H1 (cell line): ENCODE measurements around the gene RAMP2. TPM values are rescaled to one million over a fixed set of nuclear protein-coding genes. Genes with fewer than 3 reads are reported as not detected.
A peak's percentile ranks its signal among the peaks of the same experiment; 100 is the strongest.

Experiments
- CTCF ChIA-PET: fragments of 300-600 bp; sonication (Branson Sonifier 250); formaldehyde crosslinking; loops from one replicate; lab custom pipeline; 2021; ENCODE audit not compliant: partially characterized antibody; lab: Charles Lee
- POLR2A ChIA-PET: fragments of 300-600 bp; sonication (Branson Sonifier 250); formaldehyde crosslinking; loops from one replicate; lab custom pipeline; 2021; ENCODE audit warnings: inconsistent platforms; ENCODE audit not compliant: partially characterized antibody; lab: Charles Lee
- DNase-seq, 2 experiments: peaks; one replicate each; pipeline versions ENCODE4 v3.0.0 to v3.0.0-alpha.2; 2010 to 2022; ENCODE audit warnings: low spot score in 2 of 2, low read depth in 1 of 2, mixed read lengths in 1 of 2
- FAIRE-seq: peaks from 2 replicates; lab custom pipeline; 2011; peaks lifted over from hg19 to GRCh38; lab: Jason Lieb, UNC
- H2AFZ ChIP-seq: 2 replicates; pipeline ENCODE4 v1.8.1; 2012; ENCODE audit warnings: low read length, inconsistent platforms
- H2AK5ac ChIP-seq: 2 replicates; pipeline ENCODE4 v1.6.1; 2013; ENCODE audit warnings: low read depth, low read length
- H2BK120ac ChIP-seq: replicated peaks from 2 replicates; pipeline ENCODE3; 2013; ENCODE audit warnings: low read depth, low read length, inconsistent platforms
- H2BK12ac ChIP-seq: 2 replicates; pipeline ENCODE4 v1.6.1; 2013; ENCODE audit warnings: low read depth, low read length
- H2BK15ac ChIP-seq: 2 replicates; pipeline ENCODE4 v1.6.1; 2013; ENCODE audit warnings: low read length
- H2BK20ac ChIP-seq: 2 replicates; pipeline ENCODE4 v1.6.1; 2013; ENCODE audit warnings: low read length
- H2BK5ac ChIP-seq: 2 replicates; pipeline ENCODE4 v1.6.1; 2013; ENCODE audit warnings: low read depth, low read length
- H3K14ac ChIP-seq: 2 replicates; pipeline ENCODE4 v1.6.1; 2013; ENCODE audit warnings: inconsistent platforms; ENCODE audit not compliant: insufficient read length
- H3K18ac ChIP-seq: 2 replicates; pipeline ENCODE4 v1.6.1; 2013; ENCODE audit warnings: low read length; ENCODE audit errors: extremely low read depth
- H3K23ac ChIP-seq: 2 replicates; pipeline ENCODE4 v1.6.1; 2013; ENCODE audit warnings: inconsistent platforms; ENCODE audit not compliant: insufficient read length
- H3K23me2 ChIP-seq: 2 replicates; pipeline ENCODE4 v1.6.1; 2013; ENCODE audit warnings: low read depth, low read length
- H3K27ac ChIP-seq: 2 replicates; pipeline ENCODE4 v1.6.1; 2011; ENCODE audit warnings: low read depth, low read length, inconsistent platforms
- H3K27me3 ChIP-seq, 4 experiments: replicated peaks in 1 of 4; 1 replicate in 1 of 4; 2 replicates in 3 of 4; pipeline versions ENCODE4 v1.6.1 to v1.8.1; 2011 to 2013; ENCODE audit warnings: low read length in 3 of 4, mild to moderate bottlenecking in 3 of 4, inconsistent platforms in 2 of 4, mixed read lengths in 2 of 4, moderate library complexity in 1 of 4; ENCODE audit not compliant: control insufficient read depth in 3 of 4, insufficient read depth in 3 of 4; ENCODE audit errors: extremely low read depth in 1 of 4
- H3K36me3 ChIP-seq, 4 experiments: 2 replicates each; pipeline versions ENCODE4 v1.6.1 to v1.8.1; 2011 to 2013; ENCODE audit warnings: mild to moderate bottlenecking in 4 of 4, low read length in 3 of 4, moderate library complexity in 2 of 4, control low read depth in 1 of 4, inconsistent platforms in 1 of 4; ENCODE audit not compliant: insufficient read depth in 4 of 4, control insufficient read depth in 2 of 4
- H3K4ac ChIP-seq: replicated peaks from 2 replicates; pipeline ENCODE3; 2013; ENCODE audit warnings: low read length, low read depth, mixed read lengths, inconsistent platforms; ENCODE audit not compliant: insufficient read length
- H3K4me1 ChIP-seq, 4 experiments: replicated peaks in 1 of 4; 1 replicate in 1 of 4; 2 replicates in 3 of 4; pipeline versions ENCODE4 v1.6.1 to v1.8.1; 2011 to 2013; ENCODE audit warnings: low read length in 3 of 4, inconsistent platforms in 2 of 4, mixed read lengths in 1 of 4; ENCODE audit not compliant: insufficient read depth in 4 of 4, control insufficient read depth in 3 of 4
- H3K4me2 ChIP-seq, 2 experiments: 2 replicates each; pipeline versions ENCODE4 v1.6.1 to v1.8.1; 2011 to 2013; ENCODE audit warnings: low read depth in 2 of 2, low read length in 2 of 2, control low read depth in 1 of 2, inconsistent platforms in 1 of 2, mild to moderate bottlenecking in 1 of 2; ENCODE audit not compliant: insufficient read depth in 1 of 2
- H3K4me3 ChIP-seq, 4 experiments: fragments of 200-600, 300-600 bp in 1 of 4; sonication (generic), shearing (Covaris generic), sonication (Bioruptor Twin) in 1 of 4; 2 replicates each; pipeline versions ENCODE4 v1.5.1 to v1.8.1; 2011 to 2016; ENCODE audit warnings: low read length in 4 of 4, low read depth in 3 of 4, control low read depth in 2 of 4, inconsistent platforms in 2 of 4, mild to moderate bottlenecking in 2 of 4, mixed read lengths in 1 of 4, moderate library complexity in 1 of 4; ENCODE audit not compliant: insufficient read depth in 2 of 4; ENCODE audit errors: extremely low read depth in 1 of 4
- H3K56ac ChIP-seq: replicated peaks from 2 replicates; pipeline ENCODE3; 2013; ENCODE audit warnings: low read depth, mild to moderate bottlenecking, mixed read lengths, low read length, inconsistent platforms; ENCODE audit not compliant: insufficient read length
- H3K79me1 ChIP-seq: 2 replicates; pipeline ENCODE4 v1.6.1; 2013; ENCODE audit warnings: low read depth, low read length, control low read depth
- H3K79me2 ChIP-seq, 2 experiments: 2 replicates each; pipeline versions ENCODE4 v1.6.1 to v1.8.1; 2012 to 2013; ENCODE audit warnings: low read length in 2 of 2, mild to moderate bottlenecking in 2 of 2, inconsistent platforms in 1 of 2; ENCODE audit not compliant: insufficient read depth in 2 of 2, control insufficient read depth in 1 of 2
- H3K9ac ChIP-seq, 4 experiments: replicated peaks in 1 of 4; 1 replicate in 1 of 4; 2 replicates in 3 of 4; pipeline versions ENCODE4 v1.6.1 to v1.8.1; 2011 to 2013; ENCODE audit warnings: low read depth in 3 of 4, low read length in 3 of 4, control low read depth in 2 of 4, mild to moderate bottlenecking in 2 of 4, moderate library complexity in 2 of 4, inconsistent platforms in 1 of 4; ENCODE audit errors: extremely low read depth in 1 of 4
- H3K9me3 ChIP-seq, 2 experiments: 2 replicates each; pipeline versions ENCODE4 v1.6.1 to v1.8.1; 2012 to 2013; ENCODE audit warnings: mild to moderate bottlenecking in 2 of 2, moderate library complexity in 2 of 2, control low read depth in 1 of 2, inconsistent platforms in 1 of 2, low read depth in 1 of 2, low read length in 1 of 2, mixed read lengths in 1 of 2; ENCODE audit not compliant: insufficient read depth in 2 of 2
- H4K20me1 ChIP-seq, 2 experiments: replicated peaks in 1 of 2; 2 replicates each; pipeline versions ENCODE3 to v1.8.1; 2011 to 2013; ENCODE audit warnings: inconsistent platforms in 2 of 2, low read length in 2 of 2, mild to moderate bottlenecking in 1 of 2; ENCODE audit not compliant: insufficient read depth in 2 of 2, control insufficient read depth in 1 of 2
- H4K5ac ChIP-seq: 2 replicates; pipeline ENCODE4 v1.6.1; 2013; ENCODE audit warnings: low read length, low read depth, mixed read lengths, inconsistent platforms; ENCODE audit not compliant: insufficient read length
- H4K8ac ChIP-seq: 2 replicates; pipeline ENCODE4 v1.8.0; 2013; ENCODE audit warnings: mild to moderate bottlenecking, moderate library complexity, low read length, inconsistent platforms; ENCODE audit not compliant: insufficient read depth; ENCODE audit errors: extremely low read depth
- H4K91ac ChIP-seq: replicated peaks from 2 replicates; pipeline ENCODE3; 2013; ENCODE audit warnings: low read length, mixed read lengths, inconsistent platforms; ENCODE audit not compliant: insufficient read length
- CHD2 ChIP-seq: IDR thresholded peaks from 2 replicates; pipeline ENCODE4 v1.6.1; 2012; ENCODE audit warnings: low read length, improper control_type of control experiment
- JUN ChIP-seq: IDR thresholded peaks from 2 replicates; pipeline ENCODE4 v1.6.1; 2011; ENCODE audit warnings: low read depth, mild to moderate bottlenecking, improper control_type of control experiment, low read length
- NRF1 ChIP-seq: IDR thresholded peaks from 2 replicates; pipeline ENCODE4 v1.6.1; 2011; ENCODE audit warnings: mild to moderate bottlenecking, low read depth, low read length, improper control_type of control experiment
- WGBS, 2 experiments: shearing (Covaris generic) in 1 of 2; methylation state at CpG; one replicate each; pipeline versions ENCODE4 v1.1.6 to v1.1.7; 2013 to 2015; ENCODE audit warnings: low lambda C conversion rate in 2 of 2, mixed read lengths in 2 of 2, inconsistent platforms in 1 of 2, low coverage in 1 of 2, missing lambda C conversion rate in 1 of 2; ENCODE audit not compliant: insufficient replicate concordance in 2 of 2, insufficient coverage in 1 of 2, insufficient read length in 1 of 2; ENCODE audit errors: extremely low coverage in 1 of 2, missing lambda C conversion rate in 1 of 2; 5-methylcytosine and 5-hydroxymethylcytosine counted together
- polyA plus RNA-seq, 7 experiments: library from polyadenylated mRNA; depleted of rRNA in 3 of 7; stranded (reverse) in 5 of 7; unstranded in 2 of 7; fragments of >200 nt in 5 of 7; fragments of 200-250 nt in 2 of 7; gene quantifications; 1 replicate in 5 of 7; 2 replicates in 1 of 7; 4 replicates in 1 of 7; pipeline versions ENCODE4 v1.2.1 to v1.2.3, GENCODE V29; 2011 to 2013; ENCODE audit warnings: missing spikeins in 2 of 7, mixed read lengths in 2 of 7
- total RNA-seq: library from RNA; stranded (reverse); fragmentation: NEBNext Ultra II Directional; extraction: Animal tissue kit (Norgen Biotek cat#: 25700); gene quantifications from 2 replicates; pipeline ENCODE4 v1.2.1, GENCODE V29; 2021
- TF ChIP-seq, protein P1 (sequence below): IDR thresholded peaks from 2 replicates; pipeline ENCODE4 v1.6.1; 2011; ENCODE audit warnings: low read length, improper control_type of control experiment

RAMP2 gene
- total and polyA plus RNA-seq, 2 of the 8 experiments (the other 6 are each of a cell fraction or from before 2014, with no cell fraction given), result 13.4 to 41.7 TPM

GRCh38 chr17:42761638-42762037 lies 611 bp downstream of the RAMP2 start:
- CTCF ChIA-PET, result interaction anchor here (0.6 to 5.9 kb wide), 15 partner anchors 11 to 184 kb away, joined by 3 to 81 read pairs (median 6); partner anchors contain the start of genes CNTD1, COA3, PSMC3IP and VPS25

More at GRCh38 chr17:42761638-42762037, 611 bp downstream of the RAMP2 start:
- Histone ChIP-seq H4K91ac (no peak overlapping the region), H4K20me1 (no peaks in the 10 kb centered on the region), H3K56ac (no peak overlapping the region), H3K18ac (peak overlapping the region; percentile 38; the same call in 1 of the 2 replicates), H2BK5ac (no peak overlapping the region), H2BK120ac (no peak overlapping the region), H3K23ac (no peak overlapping the region), H2AK5ac (no peak overlapping the region), H3K4ac (no peak overlapping the region), H3K79me2 (no peaks in the 10 kb centered on the region), H3K27me3 (peaks cover 12 to 28% (median 24%) of the 10 kb centered on the region in 4 experiments), H2AFZ (no peak overlapping the region), H3K14ac (no peak overlapping the region), H3K36me3 (no peaks in the 10 kb centered on the region), H3K79me1 (no peaks in the 10 kb centered on the region), H4K8ac (peak overlapping the region; percentile 73), H4K5ac (no peak overlapping the region), H3K27ac (no peak overlapping the region), H3K4me1 (peaks cover 5 to 17% (median 9%) of the 10 kb centered on the region in 4 experiments), H2BK15ac (no peak overlapping the region; the same call in 1 of the 2 replicates), H2BK20ac (no peak overlapping the region), H2BK12ac (no peak overlapping the region), H3K9me3 (no peaks in the 10 kb centered on the region), H3K4me3 (peak overlapping the region; percentile 42 to 86 (median 60)), H3K23me2 (peaks cover 12% of the 10 kb centered on the region; the same call in 1 of the 2 replicates), H3K4me2 (peak overlapping the region; percentile 79 to 83), H3K9ac (0 out of 7 replicates have a peak overlapping the region, but pooled peaks of 1 of the 4 experiments have one; percentile 14)
- DNase-seq (no peak), FAIRE-seq (no peak)
- POLR2A ChIA-PET, result interaction anchor here (0.8 to 4.3 kb wide), 8 partner anchors 12 to 184 kb away, joined by 3 to 46 read pairs (median 4); partner anchors contain the start of genes PSMC3IP, VPS25 and WNK4
- WGBS, 2 experiments, result 80% methylated on average over 12 of the region's 12 CpGs; no CpG with 5 or more reads in 1 of the 2 experiments
- TF ChIP-seq NRF1 (no peak), JUN (no peak), CHD2 (no peak)
- TF ChIP-seq, protein P1, sequence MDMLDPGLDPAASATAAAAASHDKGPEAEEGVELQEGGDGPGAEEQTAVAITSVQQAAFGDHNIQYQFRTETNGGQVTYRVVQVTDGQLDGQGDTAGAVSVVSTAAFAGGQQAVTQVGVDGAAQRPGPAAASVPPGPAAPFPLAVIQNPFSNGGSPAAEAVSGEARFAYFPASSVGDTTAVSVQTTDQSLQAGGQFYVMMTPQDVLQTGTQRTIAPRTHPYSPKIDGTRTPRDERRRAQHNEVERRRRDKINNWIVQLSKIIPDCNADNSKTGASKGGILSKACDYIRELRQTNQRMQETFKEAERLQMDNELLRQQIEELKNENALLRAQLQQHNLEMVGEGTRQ, result no peak
